Right forelimb (tissue), 1 donor: ENCODE data around the gene AGGF1.
"Not testable (repeated sequence)": the region's sequence is repeated elsewhere in the genome, so short reads cannot be mapped to it uniquely, and the experiment has no call there.

ENCODE experiments used
- DNase-seq: peaks from one replicate; pipeline ENCODE4 v3.0.0-alpha.2; 2018

The AGGF1 gene

GRCh38 chr5:77095189-77095588 lies 65.0 kb downstream of the AGGF1 start:
- no peak for DNase-seq

- no peak for DNase-seq
Observed at GRCh38 chr5:77101298-77101697, 71.1 kb downstream of the AGGF1 start.

GRCh38 chr5:77102549-77102948 lies 72.3 kb downstream of the AGGF1 start:
- DNase-seq: no peak

- no peak for DNase-seq
Observed at GRCh38 chr5:77103457-77103856, 73.3 kb downstream of the AGGF1 start.

GRCh38 chr5:77104813-77105212 lies 74.6 kb downstream of the AGGF1 start:
- DNase-seq: no peak

- DNase-seq: not testable (repeated sequence)
Observed at GRCh38 chr5:77107035-77107434, 76.8 kb downstream of the AGGF1 start.
